GM12878 (cell line): ENCODE measurements around the gene DDAH1. TPM values are rescaled to one million over a fixed set of nuclear protein-coding genes. Genes with fewer than 3 reads are reported as not detected.
A peak's percentile ranks its signal among the peaks of the same experiment; 100 is the strongest.

Experiments used
- ATAC-seq: fragments of 200-7000 bp; cut with Tn5 transposase; 3 replicates; pipeline ENCODE4 v1.9.1; 2020; ENCODE audit warnings: mild to moderate bottlenecking, moderate library complexity
- BruUV-seq: library from RNA; stranded (reverse); fragments of 400-500 nt; replicated peaks from 2 replicates; lab custom pipeline; 2021; lab: Mats Ljungman, UMichigan
- CTCF ChIA-PET: fragments of 300-600 bp; sonication (Branson Sonifier 250); formaldehyde crosslinking; extraction: SDS; loops from one replicate; lab custom pipeline; 2021; ENCODE audit warnings: inconsistent platforms; lab: Yijun Ruan, JAX
- POLR2A ChIA-PET: fragments of 350-600 bp; formaldehyde crosslinking; extraction: SDS; loops from one replicate; lab custom pipeline; 2021; ENCODE audit warnings: inconsistent platforms; lab: Charles Lee
- RAD21 ChIA-PET: fragments of 300-600 bp; sonication (Branson Sonifier 250); formaldehyde crosslinking; loops from one replicate; lab custom pipeline; 2023; ENCODE audit warnings: antibody characterized with exemption; ENCODE audit not compliant: unreplicated experiment; lab: Charles Lee
- SMC1A ChIA-PET: fragments of 300-600 bp; sonication (Branson Sonifier 250); formaldehyde crosslinking; loops from one replicate; lab custom pipeline; 2023; ENCODE audit not compliant: unreplicated experiment, uncharacterized antibody; lab: Charles Lee
- DNase-seq: peaks from one replicate; pipeline ENCODE4 v3.0.0-alpha.2; 2011; ENCODE audit warnings: low read depth, low spot score
- FAIRE-seq: peaks from 3 replicates; lab custom pipeline; 2011; peaks lifted over from hg19 to GRCh38; lab: Jason Lieb, UNC
- H2AFZ ChIP-seq: 2 replicates; pipeline ENCODE4 v1.6.0; 2011; ENCODE audit warnings: low read depth, low read length, control low read depth; ENCODE audit not compliant: control insufficient read depth
- H3K27ac ChIP-seq: 2 replicates; pipeline ENCODE4 v1.5.1; 2011; ENCODE audit warnings: control low read depth; ENCODE audit not compliant: control insufficient read depth, insufficient read depth
- H3K27me3 ChIP-seq, 2 experiments: replicated peaks in 1 of 2; 2 replicates each; pipeline versions ENCODE4 v1.6.0 to v1.6.1; 2011; ENCODE audit warnings: low read length in 1 of 2; ENCODE audit not compliant: control insufficient read depth in 2 of 2, insufficient read depth in 2 of 2
- H3K36me3 ChIP-seq, 2 experiments: 2 replicates each; pipeline ENCODE4 v1.5.1; 2011; ENCODE audit warnings: low read length in 1 of 2; ENCODE audit not compliant: control insufficient read depth in 2 of 2, insufficient read depth in 2 of 2
- H3K4me1 ChIP-seq: 2 replicates; pipeline ENCODE4 v1.6.1; 2011; ENCODE audit warnings: mild to moderate bottlenecking, low read length, moderate library complexity, mixed read lengths; ENCODE audit not compliant: control insufficient read depth, insufficient read depth
- H3K4me2 ChIP-seq: 2 replicates; pipeline ENCODE4 v1.6.0; 2011; ENCODE audit warnings: control low read depth; ENCODE audit not compliant: control insufficient read depth, insufficient read depth
- H3K4me3 ChIP-seq: fragments of 200-600 bp; sonication (generic); 2 replicates; pipeline ENCODE4 v1.5.1; 2016
- H3K79me2 ChIP-seq: 2 replicates; pipeline ENCODE4 v1.6.0; 2011; ENCODE audit warnings: low read length; ENCODE audit not compliant: control insufficient read depth, insufficient read depth
- H3K9ac ChIP-seq: 2 replicates; pipeline ENCODE4 v1.8.0; 2011; ENCODE audit warnings: low read length, control low read depth, mixed read lengths; ENCODE audit not compliant: control insufficient read depth, insufficient read depth
- H3K9me3 ChIP-seq: replicated peaks from 3 replicates; pipeline ENCODE4 v1.5.1; 2011; ENCODE audit warnings: mild to moderate bottlenecking, low read length; ENCODE audit not compliant: control insufficient read depth, insufficient read depth
- H4K20me1 ChIP-seq: 2 replicates; pipeline ENCODE4 v1.6.0; 2011; ENCODE audit not compliant: control insufficient read depth, insufficient read depth
- CBX3 ChIP-seq: fragments of 200-600 bp; sonication (generic); IDR thresholded peaks from 2 replicates; pipeline ENCODE4 v1.6.1; 2016; ENCODE audit warnings: low read depth, borderline replicate concordance
- CHD1 ChIP-seq: IDR thresholded peaks from 2 replicates; pipeline ENCODE4 v1.6.1; 2012; ENCODE audit warnings: low read depth, low read length, improper control_type of control experiment
- CTCF ChIP-seq, 3 experiments: IDR thresholded peaks in 2 of 3; conservative IDR thresholded peaks in 1 of 3; 2 replicates each; pipeline ENCODE4 v1.5.1; 2011; ENCODE audit warnings: low read depth in 3 of 3, low read length in 3 of 3, mild to moderate bottlenecking in 3 of 3, control low read depth in 2 of 3, moderate library complexity in 2 of 3, inconsistent platforms in 1 of 3, mixed read lengths in 1 of 3; ENCODE audit not compliant: control insufficient read depth in 2 of 3, insufficient read depth in 1 of 3; ENCODE audit errors: extremely low read depth in 1 of 3
- FOXK2 ChIP-seq: fragments of 450-650 bp; IDR thresholded peaks from 2 replicates; pipeline ENCODE4 v1.6.1; 2017; ENCODE audit warnings: mild to moderate bottlenecking, moderate library complexity
- JUNB ChIP-seq: IDR thresholded peaks from 2 replicates; pipeline ENCODE4 v1.6.1; 2016; ENCODE audit warnings: antibody characterized with exemption, mild to moderate bottlenecking
- LARP7 ChIP-seq: fragments of 450-650 bp; IDR thresholded peaks from 2 replicates; pipeline ENCODE4 v1.6.1; 2017; ENCODE audit warnings: mild to moderate bottlenecking
- MYB ChIP-seq: fragments of 150-350 bp; IDR thresholded peaks from 2 replicates; pipeline ENCODE4 v1.6.1; 2014; ENCODE audit warnings: mild to moderate bottlenecking, low read depth, low read length, borderline replicate concordance
- PML ChIP-seq: IDR thresholded peaks from 2 replicates; pipeline ENCODE4 v1.6.1; 2012; ENCODE audit warnings: low read length, inconsistent platforms
- RAD21 ChIP-seq: IDR thresholded peaks from 2 replicates; pipeline ENCODE4 v1.6.1; 2011; ENCODE audit warnings: mild to moderate bottlenecking, low read depth, low read length, moderate library complexity; ENCODE audit not compliant: insufficient read depth
- WGBS: methylation state at CpG from one replicate; pipeline ENCODE4 v1.1.6; 2016; ENCODE audit warnings: low lambda C conversion rate; ENCODE audit not compliant: insufficient replicate concordance, insufficient coverage; ENCODE audit errors: missing lambda C conversion rate; 5-methylcytosine and 5-hydroxymethylcytosine counted together
- in situ Hi-C: fragments of 300-500 bp; cut with MboI; formaldehyde crosslinking; loops from 9 replicates; pipeline ENCODE4 v1.14.3; 2018; ENCODE audit warnings: mixed read lengths
- intact Hi-C: fragments of 100-400 bp; cut with micrococcal nuclease; formaldehyde crosslinking; loops from one replicate; pipeline ENCODE4 v1.14.2; 2022; ENCODE audit not compliant: unreplicated experiment
- polyA plus RNA-seq, 11 experiments: library from polyadenylated mRNA; depleted of rRNA in 4 of 11; unstranded in 6 of 11; stranded (reverse) in 5 of 11; fragments of >200 nt; fragmentation: Nextera tagmentation in 4 of 11; fragmentation: Illumina TruSeq in 1 of 11; extraction: Ambion mirVana in 4 of 11; extraction: Trizol in 1 of 11; gene quantifications; 1 replicate in 1 of 11; 2 replicates in 10 of 11; pipeline versions ENCODE4 v1.2.1 to v1.2.3, GENCODE V29; 2011 to 2016; ENCODE audit warnings: inconsistent platforms in 2 of 11, missing spikeins in 2 of 11, low read depth in 1 of 11
- total RNA-seq, 4 experiments: library from RNA; depleted of rRNA in 3 of 4; stranded (reverse); fragments of >200 nt in 3 of 4; fragmentation: Illumina TruSeq in 1 of 4; extraction: Trizol in 1 of 4; gene quantifications; 2 replicates each; pipeline versions ENCODE4 v1.2.1 to v1.2.3, GENCODE V29; 2013 to 2021
- TF ChIP-seq, protein P1 (sequence below): IDR thresholded peaks from 2 replicates; pipeline ENCODE4 v1.6.1; 2012; ENCODE audit warnings: low read depth, low read length, improper control_type of control experiment
- TF ChIP-seq, protein P2 (sequence below): fragments of 450-650 bp; IDR thresholded peaks from 2 replicates; pipeline ENCODE4 v1.6.1; 2017; ENCODE audit warnings: mild to moderate bottlenecking

DDAH1 gene
- total and polyA plus RNA-seq, 10 of the 15 experiments (the other 5 are each of a cell fraction or from before 2014, with no cell fraction given), result 0.07 to 0.88 (median 0.27) TPM; not detected in 6

DNA sequence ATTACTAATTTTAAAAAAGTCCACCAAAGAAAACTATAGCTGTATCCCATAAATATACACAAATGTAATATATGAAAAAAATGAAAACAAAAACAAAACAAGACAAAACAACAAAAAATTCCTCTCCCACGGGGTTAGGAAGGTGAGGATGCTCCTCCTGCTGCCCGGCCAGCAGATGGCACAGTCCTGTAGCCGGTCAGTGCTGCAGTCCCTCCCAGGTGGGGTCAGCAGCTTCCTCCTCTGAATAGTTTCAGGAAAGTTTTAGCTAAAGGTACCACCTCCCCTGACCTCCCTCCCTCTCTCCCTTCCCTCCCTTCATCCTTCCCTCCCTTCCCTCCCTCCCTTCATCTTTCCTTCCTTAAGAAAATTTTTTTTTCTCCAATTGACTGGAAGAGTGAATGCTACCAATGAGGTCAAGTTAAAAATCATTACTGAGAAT is 120.7 kb downstream of the DDAH1 start:
- H3K9ac ChIP-seq, result no peak overlapping the region
- ChIA-PET SMC1A (interaction anchor here (0.8 kb wide), 1 partner anchor 40 kb away, joined by 3 read pairs; no protein-coding TSS in a partner anchor), RAD21 (interaction anchor here (0.6 kb wide), 1 partner anchor 24 kb away, joined by 3 read pairs; no protein-coding TSS in a partner anchor), CTCF (interaction anchor here (0.6 to 1.2 kb wide), 4 partner anchors 32 to 349 kb away, joined by 3 read pairs; no protein-coding TSS in a partner anchor)
- H3K27me3 ChIP-seq, result no peaks in the 10 kb centered on the region; a peak in 1 of 4 replicates
- no peaks in the 10 kb centered on the region for H4K20me1 ChIP-seq
- no peak overlapping the region for H2AFZ ChIP-seq
- H3K9me3 ChIP-seq, result no peaks in the 10 kb centered on the region
- H3K4me1 ChIP-seq, result no peaks in the 10 kb centered on the region
- H3K4me3 ChIP-seq, result no peak overlapping the region
- FAIRE-seq (no peak), DNase-seq (no peak)
- no peak overlapping the region for H3K4me2 ChIP-seq
- no peaks in the 10 kb centered on the region for H3K79me2 ChIP-seq
- in situ Hi-C loops (no loop called here), intact Hi-C loops (no loop called here)
- 48% methylated on average over 3 of the region's 3 CpGs for WGBS
- no TSS peak for BruUV-seq
- no peak overlapping the region for H3K27ac ChIP-seq
- H3K36me3 ChIP-seq, result no peaks in the 10 kb centered on the region
- TF ChIP-seq PML (no peak), MYB (no peak), CTCF (IDR thresholded peaks at IDR 0.05 in 2 of 3, conservative IDR thresholded peaks at IDR 0.05 in 1 of 3; ENCODE audit: control insufficient read depth in 2 of 3, extremely low read depth in 1 of 3, insufficient read depth in 1 of 3, low read depth in 3 of 3, low read length in 3 of 3) (peak; percentile 17 to 38 (median 32); a peak in 4 of 6 replicates), CHD1 (no peak), CBX3 (no peak), RAD21 (0 out of 2 replicates have a peak, but pooled peaks have one; percentile 13), JUNB (no peak), LARP7 (no peak), FOXK2 (no peak)
- TF ChIP-seq, protein P1, sequence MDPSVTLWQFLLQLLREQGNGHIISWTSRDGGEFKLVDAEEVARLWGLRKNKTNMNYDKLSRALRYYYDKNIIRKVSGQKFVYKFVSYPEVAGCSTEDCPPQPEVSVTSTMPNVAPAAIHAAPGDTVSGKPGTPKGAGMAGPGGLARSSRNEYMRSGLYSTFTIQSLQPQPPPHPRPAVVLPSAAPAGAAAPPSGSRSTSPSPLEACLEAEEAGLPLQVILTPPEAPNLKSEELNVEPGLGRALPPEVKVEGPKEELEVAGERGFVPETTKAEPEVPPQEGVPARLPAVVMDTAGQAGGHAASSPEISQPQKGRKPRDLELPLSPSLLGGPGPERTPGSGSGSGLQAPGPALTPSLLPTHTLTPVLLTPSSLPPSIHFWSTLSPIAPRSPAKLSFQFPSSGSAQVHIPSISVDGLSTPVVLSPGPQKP, result no peak
- TF ChIP-seq, protein P2, sequence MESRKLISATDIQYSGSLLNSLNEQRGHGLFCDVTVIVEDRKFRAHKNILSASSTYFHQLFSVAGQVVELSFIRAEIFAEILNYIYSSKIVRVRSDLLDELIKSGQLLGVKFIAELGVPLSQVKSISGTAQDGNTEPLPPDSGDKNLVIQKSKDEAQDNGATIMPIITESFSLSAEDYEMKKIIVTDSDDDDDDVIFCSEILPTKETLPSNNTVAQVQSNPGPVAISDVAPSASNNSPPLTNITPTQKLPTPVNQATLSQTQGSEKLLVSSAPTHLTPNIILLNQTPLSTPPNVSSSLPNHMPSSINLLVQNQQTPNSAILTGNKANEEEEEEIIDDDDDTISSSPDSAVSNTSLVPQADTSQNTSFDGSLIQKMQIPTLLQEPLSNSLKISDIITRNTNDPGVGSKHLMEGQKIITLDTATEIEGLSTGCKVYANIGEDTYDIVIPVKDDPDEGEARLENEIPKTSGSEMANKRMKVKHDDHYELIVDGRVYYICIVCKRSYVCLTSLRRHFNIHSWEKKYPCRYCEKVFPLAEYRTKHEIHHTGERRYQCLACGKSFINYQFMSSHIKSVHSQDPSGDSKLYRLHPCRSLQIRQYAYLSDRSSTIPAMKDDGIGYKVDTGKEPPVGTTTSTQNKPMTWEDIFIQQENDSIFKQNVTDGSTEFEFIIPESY, result no peak
- TF ChIP-seq, all 136 proteins: peak for 2
- POLR2A ChIA-PET, result interaction anchor here (0.6 kb wide), 1 partner anchor 86 kb away, joined by 3 read pairs; no protein-coding TSS in a partner anchor
- peak; percentile 68 for ATAC-seq
